ENCODE results near the gene PRRC2B. TPM values are rescaled to one million over a fixed set of nuclear protein-coding genes. Genes with fewer than 3 reads are reported as not detected.
A peak's percentile ranks its signal among the peaks of the same experiment; 100 is the strongest.

PRRC2B gene
- total and polyA plus RNA-seq, 2 of the 8 experiments (the other 6 are each of a cell fraction or from before 2014, with no cell fraction given), result 37.3 to 249 TPM

DNA sequence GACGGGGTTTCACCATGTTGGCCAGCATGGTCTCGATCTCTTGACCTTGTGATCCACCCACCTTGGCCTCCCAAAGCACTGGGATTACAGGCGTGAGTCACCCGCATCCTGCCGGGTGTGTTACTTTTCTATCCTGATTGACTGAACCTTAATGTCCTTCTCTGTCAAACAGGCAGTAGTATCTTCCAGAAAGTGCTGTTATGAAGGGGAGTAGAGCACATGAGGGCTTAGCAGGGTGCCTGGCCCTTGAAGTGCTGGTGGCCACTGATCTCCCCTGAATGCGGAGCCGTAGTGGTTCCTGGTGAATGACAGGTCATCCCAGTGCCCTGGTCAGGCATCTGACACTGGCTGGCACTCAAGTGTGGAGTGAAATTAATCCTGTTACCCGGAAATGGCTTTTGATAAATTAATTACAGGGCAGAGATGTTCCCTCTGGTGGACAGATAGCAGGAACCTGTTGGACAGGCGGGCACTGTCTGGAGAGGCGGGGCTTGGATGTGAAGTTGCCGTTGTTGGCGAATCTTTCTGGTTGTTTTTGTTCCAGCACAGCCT, 28.4 kb downstream of the PRRC2B start:
- Histone ChIP-seq H3K27me3 (replicated peaks in 1 of 4; ENCODE audit: control insufficient read depth in 3 of 4, extremely low read depth in 1 of 4, insufficient read depth in 3 of 4, low read length in 3 of 4) (no peaks in the 10 kb centered on the region), H4K91ac (replicated peaks; ENCODE audit: insufficient read length, low read length) (no peak overlapping the region), H3K9ac (replicated peaks in 1 of 4; ENCODE audit: extremely low read depth in 1 of 4, low read depth in 3 of 4, low read length in 3 of 4) (no peak overlapping the region), H2BK12ac (ENCODE audit: low read depth, low read length) (no peak overlapping the region), H3K4me3 (ENCODE audit: extremely low read depth in 1 of 4, insufficient read depth in 2 of 4, low read depth in 3 of 4, low read length in 4 of 4) (no peak overlapping the region), H3K27ac (ENCODE audit: low read depth, low read length) (no peak overlapping the region), H4K5ac (ENCODE audit: insufficient read length, low read depth, low read length) (no peak overlapping the region), H2BK5ac (ENCODE audit: low read depth, low read length) (no peak overlapping the region), H3K4me2 (ENCODE audit: insufficient read depth in 1 of 2, low read depth in 2 of 2, low read length in 2 of 2) (peak overlapping the region; percentile 17 to 31; a peak in 3 of 4 replicates), H3K9me3 (ENCODE audit: insufficient read depth in 2 of 2, low read depth in 1 of 2, low read length in 1 of 2) (no peaks in the 10 kb centered on the region), H3K79me1 (ENCODE audit: low read depth, low read length) (peaks cover 17% of the 10 kb centered on the region), H3K4me1 (replicated peaks in 1 of 4; ENCODE audit: control insufficient read depth in 3 of 4, insufficient read depth in 4 of 4, low read length in 3 of 4) (peaks cover 24 to 47% (median 38%) of the 10 kb centered on the region in 4 experiments), H2AFZ (ENCODE audit: low read length) (no peak overlapping the region), H3K4ac (replicated peaks; ENCODE audit: insufficient read length, low read depth, low read length) (no peak overlapping the region), H2BK20ac (ENCODE audit: low read length) (no peak overlapping the region), H3K23ac (ENCODE audit: insufficient read length) (no peak overlapping the region), H2BK15ac (ENCODE audit: low read length) (no peak overlapping the region), H3K23me2 (ENCODE audit: low read depth, low read length) (no peaks in the 10 kb centered on the region), H3K36me3 (ENCODE audit: control insufficient read depth in 2 of 4, insufficient read depth in 4 of 4, low read length in 3 of 4) (peaks cover 0 to 5% (median 0%) of the 10 kb centered on the region in 4 experiments; a peak in 1 of 8 replicates), H2AK5ac (ENCODE audit: low read depth, low read length) (no peak overlapping the region), H3K56ac (replicated peaks; ENCODE audit: insufficient read length, low read depth, low read length) (no peak overlapping the region), H3K79me2 (ENCODE audit: control insufficient read depth in 1 of 2, insufficient read depth in 2 of 2, low read length in 2 of 2) (peaks cover 84 to 99% of the 10 kb centered on the region in 2 experiments), H3K18ac (ENCODE audit: extremely low read depth, low read length) (no peak overlapping the region), H4K20me1 (replicated peaks in 1 of 2; ENCODE audit: control insufficient read depth in 1 of 2, insufficient read depth in 2 of 2, low read length in 2 of 2) (peaks cover 58 to 66% of the 10 kb centered on the region in 2 experiments), H3K14ac (ENCODE audit: insufficient read length) (no peak overlapping the region), H4K8ac (ENCODE audit: extremely low read depth, insufficient read depth, low read length) (no peak overlapping the region), H2BK120ac (replicated peaks; ENCODE audit: low read depth, low read length) (no peak overlapping the region)
- ChIA-PET POLR2A (ENCODE audit: partially characterized antibody) (interaction anchor here (0.7 to 2.1 kb wide), 4 partner anchors 16 to 49 kb away, joined by 3 to 10 read pairs (median 4); no protein-coding TSS in a partner anchor), CTCF (ENCODE audit: partially characterized antibody) (interaction anchor here (0.7 to 1.8 kb wide), 4 partner anchors 14 to 86 kb away, joined by 3 to 4 read pairs (median 3); no protein-coding TSS in a partner anchor)
- FAIRE-seq (no peak), DNase-seq (ENCODE audit: low read depth in 1 of 2, low spot score in 2 of 2) (no peak)
- WGBS, 2 experiments (ENCODE audit: extremely low coverage in 1 of 2, insufficient coverage in 1 of 2, insufficient read length in 1 of 2, insufficient replicate concordance in 2 of 2, low coverage in 1 of 2, low lambda C conversion rate in 2 of 2, missing lambda C conversion rate in 1 of 2), result 92% methylated on average over 12 of the region's 12 CpGs; no CpG with 5 or more reads in 1 of the 2 experiments
- TF ChIP-seq KDM5A (IDR thresholded peaks at IDR 0.05; ENCODE audit: low read length) (no peak), TAF7 (optimal IDR thresholded peaks at IDR 0.05; ENCODE audit: borderline replicate concordance, low read depth, low read length) (no peak), FOSL1 (IDR thresholded peaks at IDR 0.05; ENCODE audit: insufficient read depth, low read depth, low read length) (no peak), CEBPB (IDR thresholded peaks at IDR 0.05; ENCODE audit: low read depth, low read length) (no peak), MAFK (IDR thresholded peaks at IDR 0.05; ENCODE audit: low read depth, low read length) (no peak), ZNF274 (IDR thresholded peaks at IDR 0.05; ENCODE audit: borderline replicate concordance, extremely low read depth, low read length) (no peak), SAP30 (IDR thresholded peaks at IDR 0.05; ENCODE audit: insufficient read depth, insufficient replicate concordance, low read length) (no peak), NRF1 (IDR thresholded peaks at IDR 0.05; ENCODE audit: low read depth, low read length) (no peak), YY1 (IDR thresholded peaks at IDR 0.05; ENCODE audit: low read depth, low read length) (no peak), RNF2 (IDR thresholded peaks at IDR 0.05; ENCODE audit: borderline replicate concordance, low read depth, low read length, missing control alignments, poor library complexity, severe bottlenecking) (no peak), SRF (IDR thresholded peaks at IDR 0.05; ENCODE audit: low read depth, low read length) (no peak), PHF8 (conservative IDR thresholded peaks at IDR 0.05; ENCODE audit: low read depth, low read length) (no peak)

All from H1 (cell line).